Vagina (tissue), 2 donors: Measurements from ENCODE around the gene BEST3.

Experiments used
- POLR2AphosphoS5 ChIP-seq, 2 donors: sonication (generic); formaldehyde crosslinking; IDR thresholded peaks; one replicate each; pipeline ENCODE4 v1.9.0; 2017; ENCODE audit warnings: antibody characterized with exemption in 2 of 2, mild to moderate bottlenecking in 2 of 2, low read depth in 1 of 2; ENCODE audit not compliant: insufficient read depth in 1 of 2
- TF ChIP-seq, protein P1 (sequence below), 3 experiments: fragments of 450-650 bp in 2 of 3; fragments of 200-600 bp in 1 of 3; sonication (generic) in 1 of 3; IDR thresholded peaks; one replicate each; pipeline ENCODE4 v1.5.1; 2017 to 2019; ENCODE audit warnings: antibody characterized with exemption in 3 of 3, mild to moderate bottlenecking in 2 of 3, moderate library complexity in 2 of 3

DNA sequence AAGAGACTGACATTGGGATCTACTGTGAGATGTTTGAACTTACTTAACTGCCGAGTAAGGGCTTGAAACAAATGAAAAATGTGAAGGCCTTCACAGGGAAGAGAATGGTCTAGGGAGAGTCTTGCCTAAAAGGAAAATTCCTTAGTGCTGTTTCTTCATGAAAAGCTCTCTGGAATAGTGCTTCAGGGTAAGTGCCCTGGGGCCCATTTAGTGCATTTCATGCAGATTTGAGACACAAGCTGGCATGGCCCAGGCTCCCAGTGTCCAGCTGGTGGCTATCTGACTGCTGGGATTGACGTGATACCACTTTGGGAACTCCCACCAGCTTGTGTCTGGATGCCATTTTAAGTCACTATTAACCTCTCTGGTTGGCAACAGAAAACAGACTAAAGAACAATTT is 26.9 kb downstream of the BEST3 start:
- TF ChIP-seq POLR2AphosphoS5 (IDR thresholded peaks at IDR 0.05; ENCODE audit: insufficient read depth in 1 of 2, low read depth in 1 of 2): no peak
- TF ChIP-seq, protein P1, sequence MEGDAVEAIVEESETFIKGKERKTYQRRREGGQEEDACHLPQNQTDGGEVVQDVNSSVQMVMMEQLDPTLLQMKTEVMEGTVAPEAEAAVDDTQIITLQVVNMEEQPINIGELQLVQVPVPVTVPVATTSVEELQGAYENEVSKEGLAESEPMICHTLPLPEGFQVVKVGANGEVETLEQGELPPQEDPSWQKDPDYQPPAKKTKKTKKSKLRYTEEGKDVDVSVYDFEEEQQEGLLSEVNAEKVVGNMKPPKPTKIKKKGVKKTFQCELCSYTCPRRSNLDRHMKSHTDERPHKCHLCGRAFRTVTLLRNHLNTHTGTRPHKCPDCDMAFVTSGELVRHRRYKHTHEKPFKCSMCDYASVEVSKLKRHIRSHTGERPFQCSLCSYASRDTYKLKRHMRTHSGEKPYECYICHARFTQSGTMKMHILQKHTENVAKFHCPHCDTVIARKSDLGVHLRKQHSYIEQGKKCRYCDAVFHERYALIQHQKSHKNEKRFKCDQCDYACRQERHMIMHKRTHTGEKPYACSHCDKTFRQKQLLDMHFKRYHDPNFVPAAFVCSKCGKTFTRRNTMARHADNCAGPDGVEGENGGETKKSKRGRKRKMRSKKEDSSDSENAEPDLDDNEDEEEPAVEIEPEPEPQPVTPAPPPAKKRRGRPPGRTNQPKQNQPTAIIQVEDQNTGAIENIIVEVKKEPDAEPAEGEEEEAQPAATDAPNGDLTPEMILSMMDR (IDR thresholded peaks at IDR 0.05): no peak
